ENCODE results near the gene ZNF664. TPM values are rescaled to one million over a fixed set of nuclear protein-coding genes. Genes with fewer than 3 reads are reported as not detected.

ZNF664 gene
- total RNA-seq, 3 donors from 2014 or later = 101 to 132 (median 101) TPM

DNA sequence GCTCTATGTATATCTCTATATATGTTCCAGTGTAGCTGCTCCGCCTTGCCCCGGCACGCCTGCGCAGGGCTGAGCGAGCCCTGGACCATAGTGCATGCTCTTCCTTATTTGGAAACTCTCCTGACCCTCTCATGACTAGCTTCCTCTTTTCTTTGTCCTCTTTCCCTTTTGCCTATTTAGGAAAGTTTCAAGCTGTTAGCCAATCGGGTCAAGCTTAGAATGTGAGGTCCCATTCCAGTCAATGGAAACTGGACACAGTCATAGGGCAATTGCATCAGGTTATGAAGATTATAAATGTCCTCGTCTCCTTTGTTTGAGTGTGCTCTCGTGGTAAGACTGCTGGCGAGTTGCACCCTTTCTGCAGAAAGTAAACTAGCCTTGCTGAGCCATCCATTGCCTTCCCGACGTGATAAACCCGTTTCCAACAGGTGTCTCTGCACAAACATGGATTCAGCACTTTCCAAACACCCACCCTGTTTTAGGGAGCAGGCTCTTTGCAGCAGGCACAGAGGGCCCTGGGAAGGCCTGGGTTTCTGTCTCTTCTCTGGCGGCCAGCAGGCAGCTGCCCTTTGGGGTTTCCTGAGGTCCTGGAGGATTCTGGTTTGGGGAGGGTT lies 31.3 kb upstream of the ZNF664 start:
- DNase-seq = no peak
- ATAC-seq = no peak
- intact Hi-C loops (cut with DNase I, micrococcal nuclease) = no loop called here
- no peaks in the 10 kb centered on the region for H3K36me3 ChIP-seq (ENCODE audit: low read depth)
- H3K4me1 ChIP-seq (ENCODE audit: low read depth) = no peaks in the 10 kb centered on the region
- H3K4me3 ChIP-seq = no peak overlapping the region
- TF ChIP-seq, protein P1, sequence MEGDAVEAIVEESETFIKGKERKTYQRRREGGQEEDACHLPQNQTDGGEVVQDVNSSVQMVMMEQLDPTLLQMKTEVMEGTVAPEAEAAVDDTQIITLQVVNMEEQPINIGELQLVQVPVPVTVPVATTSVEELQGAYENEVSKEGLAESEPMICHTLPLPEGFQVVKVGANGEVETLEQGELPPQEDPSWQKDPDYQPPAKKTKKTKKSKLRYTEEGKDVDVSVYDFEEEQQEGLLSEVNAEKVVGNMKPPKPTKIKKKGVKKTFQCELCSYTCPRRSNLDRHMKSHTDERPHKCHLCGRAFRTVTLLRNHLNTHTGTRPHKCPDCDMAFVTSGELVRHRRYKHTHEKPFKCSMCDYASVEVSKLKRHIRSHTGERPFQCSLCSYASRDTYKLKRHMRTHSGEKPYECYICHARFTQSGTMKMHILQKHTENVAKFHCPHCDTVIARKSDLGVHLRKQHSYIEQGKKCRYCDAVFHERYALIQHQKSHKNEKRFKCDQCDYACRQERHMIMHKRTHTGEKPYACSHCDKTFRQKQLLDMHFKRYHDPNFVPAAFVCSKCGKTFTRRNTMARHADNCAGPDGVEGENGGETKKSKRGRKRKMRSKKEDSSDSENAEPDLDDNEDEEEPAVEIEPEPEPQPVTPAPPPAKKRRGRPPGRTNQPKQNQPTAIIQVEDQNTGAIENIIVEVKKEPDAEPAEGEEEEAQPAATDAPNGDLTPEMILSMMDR (IDR thresholded peaks at IDR 0.05) = no peak
- H3K9me3 ChIP-seq = peaks cover 2% of the 10 kb centered on the region

DNA sequence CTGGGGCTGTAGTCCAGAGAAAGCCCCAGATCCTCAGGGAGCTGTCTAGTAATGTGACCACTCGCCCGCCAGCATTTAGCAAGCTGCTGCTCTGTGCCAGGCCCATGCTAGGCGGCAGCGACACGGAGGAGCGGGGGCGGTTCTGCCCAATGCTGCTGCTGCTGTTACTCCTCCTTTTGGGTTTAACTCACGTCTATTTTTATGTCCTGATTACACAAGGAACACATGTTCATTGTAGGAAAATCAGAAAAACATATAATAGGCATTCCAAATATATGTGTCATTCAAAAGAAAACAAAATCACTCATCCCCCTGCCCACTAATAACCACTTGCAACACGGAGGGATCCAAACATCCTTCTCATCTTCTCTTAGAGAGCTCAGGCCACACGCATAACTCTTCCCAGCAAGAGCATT lies 30.8 kb upstream of the ZNF664 start:
- DNase-seq (no peak), ATAC-seq (no peak)
- Histone ChIP-seq H3K36me3 (ENCODE audit: low read depth) (no peaks in the 10 kb centered on the region), H3K4me3 (no peak overlapping the region), H3K4me1 (ENCODE audit: low read depth) (no peaks in the 10 kb centered on the region), H3K9me3 (peaks cover 2% of the 10 kb centered on the region)
- intact Hi-C loops (cut with DNase I, micrococcal nuclease) = no loop called here
- TF ChIP-seq, protein P1 (IDR thresholded peaks at IDR 0.05) = no peak

- no peaks in the 10 kb centered on the region for H3K36me3 ChIP-seq (ENCODE audit: low read depth)
- no peak for ATAC-seq
- H3K4me3 ChIP-seq = no peak overlapping the region
- H3K4me1 ChIP-seq (ENCODE audit: low read depth) = no peaks in the 10 kb centered on the region
- peaks cover 2% of the 10 kb centered on the region for H3K9me3 ChIP-seq
- TF ChIP-seq, protein P1 (IDR thresholded peaks at IDR 0.05) = no peak
- no peak for DNase-seq
- intact Hi-C loops (cut with DNase I, micrococcal nuclease) = no loop called here
Measured at GRCh38 chr12:123942911-123943648, 29.9 kb upstream of the ZNF664 start.

DNA sequence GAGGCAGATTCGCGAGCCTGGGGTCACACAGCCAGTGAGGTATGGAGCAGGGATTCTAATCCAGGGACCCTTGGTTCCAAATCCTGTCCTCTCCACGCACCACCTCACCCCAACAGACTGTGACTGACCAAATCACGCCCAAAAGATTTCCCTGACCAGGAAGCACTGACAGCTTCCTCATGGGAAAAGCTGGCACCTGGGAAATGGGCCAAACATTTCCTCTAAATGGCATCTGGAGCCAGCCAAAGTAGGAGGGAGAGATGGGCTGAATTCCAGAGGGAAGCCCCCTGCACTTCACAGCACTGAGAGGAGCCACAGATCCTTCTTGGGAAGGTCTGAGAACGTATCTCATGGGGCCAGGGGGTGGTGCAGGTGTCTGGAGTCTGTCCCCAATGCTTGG lies 29.2 kb upstream of the ZNF664 start:
- H3K4me3 ChIP-seq = no peak overlapping the region
- intact Hi-C loops (cut with DNase I, micrococcal nuclease) = no loop called here
- H3K36me3 ChIP-seq (ENCODE audit: low read depth) = no peaks in the 10 kb centered on the region
- H3K4me1 ChIP-seq (ENCODE audit: low read depth) = no peaks in the 10 kb centered on the region
- TF ChIP-seq, protein P1 (IDR thresholded peaks at IDR 0.05) = no peak
- peak; percentile 13 for ATAC-seq
- no peak for DNase-seq
- peaks cover 2% of the 10 kb centered on the region for H3K9me3 ChIP-seq

GRCh38 chr12:123944696-123945095 lies 28.3 kb upstream of the ZNF664 start:
- ATAC-seq (no peak), DNase-seq (no peak)
- Histone ChIP-seq H3K36me3 (ENCODE audit: low read depth) (no peaks in the 10 kb centered on the region), H3K4me3 (no peak overlapping the region), H3K4me1 (ENCODE audit: low read depth) (no peaks in the 10 kb centered on the region), H3K9me3 (peaks cover 2% of the 10 kb centered on the region)
- intact Hi-C loops (cut with DNase I, micrococcal nuclease) = no loop called here
- TF ChIP-seq, protein P1 (IDR thresholded peaks at IDR 0.05) = no peak
